Erythroblast (primary cell): ENCODE measurements around the gene CYB561.

Experiments
- GATA1 ChIP-seq: IDR thresholded peaks from 2 replicates; pipeline ENCODE4 v1.6.1; 2011; ENCODE audit warnings: low read depth, mild to moderate bottlenecking, control low read depth, low read length, moderate library complexity
- POLR2A ChIP-seq: IDR thresholded peaks from 2 replicates; pipeline ENCODE4 v1.6.1; 2011; ENCODE audit warnings: mild to moderate bottlenecking, low read length

DNA sequence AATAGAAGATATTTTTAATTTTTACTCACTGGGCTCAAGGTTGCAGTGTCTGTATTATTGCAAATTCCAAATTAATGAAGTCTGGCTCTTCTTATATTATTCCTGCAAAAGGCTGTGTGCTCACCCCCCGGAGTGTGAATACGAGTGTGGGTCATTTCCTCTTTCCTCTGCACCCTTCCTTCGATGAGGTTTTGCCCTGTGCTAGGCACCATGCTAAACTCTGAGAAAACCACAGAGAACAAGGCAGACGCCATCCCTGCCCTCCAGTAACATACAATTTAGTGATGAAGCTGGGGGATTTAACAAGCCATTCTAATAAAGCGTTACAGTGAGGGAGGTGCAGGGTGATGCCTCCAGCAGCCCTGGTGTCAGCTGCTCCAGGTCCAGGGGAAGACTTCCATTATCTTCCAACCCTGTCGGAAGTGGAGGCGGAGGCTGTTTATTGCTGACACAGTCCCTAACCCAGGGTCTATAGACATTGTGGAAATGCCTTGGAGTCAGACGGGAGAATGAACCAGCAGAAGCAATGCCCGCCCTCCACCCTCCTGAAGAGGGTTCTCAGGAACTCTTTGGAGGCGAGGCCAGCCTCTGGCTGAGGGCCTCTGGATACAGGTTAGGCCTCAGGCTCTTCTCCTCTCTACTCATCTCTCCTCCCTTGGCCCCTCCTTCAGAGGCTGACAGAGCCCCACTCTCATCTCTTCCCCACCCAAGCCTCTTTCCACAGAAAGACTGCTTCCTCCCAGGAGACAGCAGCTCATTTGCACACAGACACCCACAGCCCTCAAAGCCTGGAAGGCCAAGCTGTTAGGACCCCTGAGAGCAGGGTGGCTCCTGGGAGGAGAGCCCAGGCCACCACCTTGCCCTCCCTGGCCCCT lies 28.7 kb upstream of the CYB561 start:
- TF ChIP-seq POLR2A (no peak), GATA1 (no peak)
